Stimulated activated CD4-positive, alpha-beta T cell treated with anti-CD3 and anti-CD28 coated beads, Interleukin-12 subunit alpha, Interleukin-12 subunit beta, amount 100 ng/mL, for 48 hours (primary cell): Measurements from ENCODE around the gene NARF.
"Not testable (repeated sequence)": the region's sequence is repeated elsewhere in the genome, so short reads cannot be mapped to it uniquely, and the experiment has no call there.

ENCODE experiments used
- DNase-seq, 3 donors: peaks; one replicate each; pipeline ENCODE4 v3.0.0-alpha.2; 2020; ENCODE audit warnings: low read depth in 2 of 3, low spot score in 1 of 3

NARF gene

GRCh38 chr17:82496529-82497434, 38.2 kb downstream of the NARF start:
- DNase-seq = peak; percentile 80 to 92 (median 83)

GRCh38 chr17:82497483-82498405, 39.2 kb downstream of the NARF start:
- peak; percentile 11 to 20 (median 14) for DNase-seq

- DNase-seq = no peak
Observed at GRCh38 chr17:82502207-82502606, 43.7 kb downstream of the NARF start.

- no peak for DNase-seq
Observed at GRCh38 chr17:82503094-82503727, 44.7 kb downstream of the NARF start.

- no peak for DNase-seq
Observed at GRCh38 chr17:82503728-82504308, 45.3 kb downstream of the NARF start.

GRCh38 chr17:82505296-82505695, 46.8 kb downstream of the NARF start:
- no peak for DNase-seq

GRCh38 chr17:82506402-82506801, 47.9 kb downstream of the NARF start:
- DNase-seq = peak in 1 of 3 donors; percentile 20

GRCh38 chr17:82507631-82508175, 49.2 kb downstream of the NARF start:
- DNase-seq = no peak

GRCh38 chr17:82511642-82512041, 53.1 kb downstream of the NARF start:
- DNase-seq = not testable (repeated sequence)

- not testable (repeated sequence) for DNase-seq
Observed at GRCh38 chr17:82513864-82514263, 55.3 kb downstream of the NARF start.

GRCh38 chr17:82517230-82517865, 58.8 kb downstream of the NARF start:
- no peak for DNase-seq

GRCh38 chr17:82518826-82519810, 60.6 kb downstream of the NARF start, which contains the start of gene FOXK2:
Gene FOXK2 (plus strand): TSS chr17:82519732. CDS start chr17:82519889, 157 bp downstream.
- peak; percentile 89 to 92 (median 90) for DNase-seq

- DNase-seq = peak in 1 of 3 donors; percentile 15
Observed at GRCh38 chr17:82519971-82520903, 61.7 kb downstream of the NARF start.

GRCh38 chr17:82524540-82524939, 66.0 kb downstream of the NARF start:
- DNase-seq = no peak

GRCh38 chr17:82525712-82526111, 67.2 kb downstream of the NARF start:
- no peak for DNase-seq

GRCh38 chr17:82527898-82528297, 69.4 kb downstream of the NARF start:
- no peak for DNase-seq

GRCh38 chr17:82528484-82529265, 70.1 kb downstream of the NARF start:
- no peak for DNase-seq
